WTC11 (cell line): ENCODE results near the gene MND1. TPM values are rescaled to one million over a fixed set of nuclear protein-coding genes. Genes with fewer than 3 reads are reported as not detected.

Experiments used
- ATAC-seq: fragments of 200-7000 bp; cut with Tn5 transposase; 2 replicates; pipeline ENCODE4 v1.10.0; 2021; ENCODE audit warnings: mild to moderate bottlenecking, moderate library complexity
- CTCF ChIA-PET: fragments of 300-600 bp; sonication (Branson Sonifier 250); formaldehyde crosslinking; loops from one replicate; lab custom pipeline; 2021; ENCODE audit warnings: antibody characterized with exemption; lab: Charles Lee
- POLR2A ChIA-PET: fragments of 350-600 bp; sonication (Branson Sonifier 250); formaldehyde crosslinking; loops from one replicate; lab custom pipeline; 2021; ENCODE audit warnings: antibody characterized with exemption; lab: Charles Lee
- DNase-seq: peaks from one replicate; pipeline ENCODE4 v3.0.0; 2021; ENCODE audit warnings: low spot score
- H3K27ac Mint-ChIP-seq: 2 replicates; pipeline ENCODE4 v1.8.0; 2021; ENCODE audit warnings: mixed read lengths
- H3K27me3 Mint-ChIP-seq: 2 replicates; pipeline ENCODE4 v1.8.0; 2021; ENCODE audit warnings: low read depth, mild to moderate bottlenecking, moderate library complexity, mixed read lengths
- H3K36me3 Mint-ChIP-seq: 2 replicates; pipeline ENCODE4 v1.8.0; 2021; ENCODE audit warnings: mixed read lengths
- H3K4me1 Mint-ChIP-seq: 2 replicates; pipeline ENCODE4 v1.8.0; 2022; ENCODE audit warnings: mixed read lengths
- H3K4me3 Mint-ChIP-seq: 2 replicates; pipeline ENCODE4 v1.8.0; 2021; ENCODE audit warnings: mild to moderate bottlenecking, moderate library complexity, mixed read lengths
- H3K9me3 Mint-ChIP-seq: 2 replicates; pipeline ENCODE4 v1.8.0; 2021; ENCODE audit warnings: mixed read lengths
- AFF4 ChIP-seq: sonication (generic); formaldehyde crosslinking; IDR thresholded peaks from 2 replicates; pipeline ENCODE4 v1.8.1; 2023; ENCODE audit warnings: mild to moderate bottlenecking, missing genetic modification reagents, borderline replicate concordance
- ATF1 ChIP-seq: sonication (generic); formaldehyde crosslinking; IDR thresholded peaks from 2 replicates; pipeline ENCODE4 v1.8.1; 2023; ENCODE audit warnings: mild to moderate bottlenecking, moderate library complexity, missing genetic modification reagents
- E2F1 ChIP-seq: sonication (generic); formaldehyde crosslinking; IDR thresholded peaks from 2 replicates; pipeline ENCODE4 v1.8.0; 2022; ENCODE audit warnings: mild to moderate bottlenecking, missing genetic modification reagents
- HMGA2 ChIP-seq: fragments of 250-450 bp; sonication (Bioruptor Pico); IDR thresholded peaks from 2 replicates; pipeline ENCODE4 v1.4.0; 2021; ENCODE audit warnings: mild to moderate bottlenecking, moderate library complexity
- IRF2 ChIP-seq: sonication (generic); formaldehyde crosslinking; IDR thresholded peaks from 2 replicates; pipeline ENCODE4 v1.8.0; 2022; ENCODE audit warnings: low read depth, missing genetic modification reagents, borderline replicate concordance
- MAX ChIP-seq: sonication (generic); formaldehyde crosslinking; IDR thresholded peaks from 2 replicates; pipeline ENCODE4 v1.8.0; 2022; ENCODE audit warnings: mild to moderate bottlenecking, missing genetic modification reagents
- MXD4 ChIP-seq: fragments of 250-450 bp; sonication (Bioruptor Pico); IDR thresholded peaks from 2 replicates; pipeline ENCODE4 v1.8.0; 2021; ENCODE audit warnings: mild to moderate bottlenecking, moderate library complexity, borderline replicate concordance
- NR2C2 ChIP-seq: sonication (generic); formaldehyde crosslinking; IDR thresholded peaks from 2 replicates; pipeline ENCODE4 v1.8.0; 2022; ENCODE audit warnings: mild to moderate bottlenecking, missing genetic modification reagents
- PREB ChIP-seq: sonication (generic); formaldehyde crosslinking; IDR thresholded peaks from 2 replicates; pipeline ENCODE4 v1.8.1; 2022; ENCODE audit warnings: mild to moderate bottlenecking, missing genetic modification reagents, moderate library complexity, borderline replicate concordance
- SOX15 ChIP-seq: fragments of 250-450 bp; sonication (Bioruptor Pico); IDR thresholded peaks from 2 replicates; pipeline ENCODE4 v1.9.0; 2021; ENCODE audit warnings: mild to moderate bottlenecking
- STAT6 ChIP-seq: sonication (generic); formaldehyde crosslinking; conservative IDR thresholded peaks from 2 replicates; pipeline ENCODE4 v1.8.1; 2023; ENCODE audit warnings: mild to moderate bottlenecking, low read depth, missing genetic modification reagents, moderate library complexity
- TP53 ChIP-seq: sonication (generic); formaldehyde crosslinking; IDR thresholded peaks from 2 replicates; pipeline ENCODE4 v1.8.1; 2023; ENCODE audit warnings: mild to moderate bottlenecking, missing genetic modification reagents
- ZNF396 ChIP-seq: fragments of 250-450 bp; sonication (Bioruptor Pico); IDR thresholded peaks from 2 replicates; pipeline ENCODE4 v1.8.0; 2021; ENCODE audit warnings: mild to moderate bottlenecking, moderate library complexity, borderline replicate concordance
- ZNF423 ChIP-seq: fragments of 250-450 bp; sonication (Bioruptor Pico); IDR thresholded peaks from 2 replicates; pipeline ENCODE4 v2.1.2; 2022; ENCODE audit warnings: mild to moderate bottlenecking, moderate library complexity
- total RNA-seq: library from RNA; stranded (reverse); gene quantifications from 3 replicates; pipeline ENCODE4 v1.2.3, GENCODE V29; 2021
- TF ChIP-seq, protein P1 (sequence below): sonication (generic); formaldehyde crosslinking; IDR thresholded peaks from 2 replicates; pipeline ENCODE4 v1.8.0; 2023; ENCODE audit warnings: missing genetic modification reagents, mild to moderate bottlenecking, borderline replicate concordance
- TF ChIP-seq, protein P2 (sequence below): sonication (generic); formaldehyde crosslinking; IDR thresholded peaks from 2 replicates; pipeline ENCODE4 v1.8.1; 2022; ENCODE audit warnings: low read depth, missing genetic modification reagents, borderline replicate concordance
- TF ChIP-seq, protein P3 (sequence below): sonication (generic); formaldehyde crosslinking; IDR thresholded peaks from 2 replicates; pipeline ENCODE4 v1.8.0; 2022; ENCODE audit warnings: missing genetic modification reagents

The MND1 gene
- total RNA-seq, 1 experiment from 2014 or later, result 36.0 TPM

GRCh38 chr4:153348006-153348405 lies 3.5 kb downstream of the MND1 start:
- H3K27me3 Mint-ChIP-seq, result no peaks in the 10 kb centered on the region
- H3K4me1 Mint-ChIP-seq, result peaks cover 32% of the 10 kb centered on the region
- ChIA-PET CTCF (interaction anchor here (0.8 kb wide), 1 partner anchor 402 kb away, joined by 4 read pairs; no protein-coding TSS in a partner anchor), POLR2A (no interaction called here)
- no peak overlapping the region for H3K4me3 Mint-ChIP-seq
- no peak overlapping the region for H3K27ac Mint-ChIP-seq
- H3K9me3 Mint-ChIP-seq, result no peaks in the 10 kb centered on the region
- DNase-seq, result no peak
- peaks cover 2% of the 10 kb centered on the region; the same call in 1 of the 2 replicates for H3K36me3 Mint-ChIP-seq
- ATAC-seq, result no peak
- TF ChIP-seq AFF4 (CRISPR knock-in tag) (no peak), MAX (CRISPR knock-in tag) (no peak), SOX15 (no peak), TP53 (CRISPR knock-in tag) (no peak), HMGA2 (no peak), NR2C2 (CRISPR knock-in tag) (no peak), ZNF423 (CRISPR knock-in tag) (no peak), IRF2 (no peak), ATF1 (CRISPR knock-in tag) (no peak), PREB (CRISPR knock-in tag) (no peak), MXD4 (CRISPR knock-in tag) (no peak), STAT6 (CRISPR knock-in tag) (no peak), E2F1 (no peak), ZNF396 (CRISPR knock-in tag) (no peak)
- TF ChIP-seq, protein P1, sequence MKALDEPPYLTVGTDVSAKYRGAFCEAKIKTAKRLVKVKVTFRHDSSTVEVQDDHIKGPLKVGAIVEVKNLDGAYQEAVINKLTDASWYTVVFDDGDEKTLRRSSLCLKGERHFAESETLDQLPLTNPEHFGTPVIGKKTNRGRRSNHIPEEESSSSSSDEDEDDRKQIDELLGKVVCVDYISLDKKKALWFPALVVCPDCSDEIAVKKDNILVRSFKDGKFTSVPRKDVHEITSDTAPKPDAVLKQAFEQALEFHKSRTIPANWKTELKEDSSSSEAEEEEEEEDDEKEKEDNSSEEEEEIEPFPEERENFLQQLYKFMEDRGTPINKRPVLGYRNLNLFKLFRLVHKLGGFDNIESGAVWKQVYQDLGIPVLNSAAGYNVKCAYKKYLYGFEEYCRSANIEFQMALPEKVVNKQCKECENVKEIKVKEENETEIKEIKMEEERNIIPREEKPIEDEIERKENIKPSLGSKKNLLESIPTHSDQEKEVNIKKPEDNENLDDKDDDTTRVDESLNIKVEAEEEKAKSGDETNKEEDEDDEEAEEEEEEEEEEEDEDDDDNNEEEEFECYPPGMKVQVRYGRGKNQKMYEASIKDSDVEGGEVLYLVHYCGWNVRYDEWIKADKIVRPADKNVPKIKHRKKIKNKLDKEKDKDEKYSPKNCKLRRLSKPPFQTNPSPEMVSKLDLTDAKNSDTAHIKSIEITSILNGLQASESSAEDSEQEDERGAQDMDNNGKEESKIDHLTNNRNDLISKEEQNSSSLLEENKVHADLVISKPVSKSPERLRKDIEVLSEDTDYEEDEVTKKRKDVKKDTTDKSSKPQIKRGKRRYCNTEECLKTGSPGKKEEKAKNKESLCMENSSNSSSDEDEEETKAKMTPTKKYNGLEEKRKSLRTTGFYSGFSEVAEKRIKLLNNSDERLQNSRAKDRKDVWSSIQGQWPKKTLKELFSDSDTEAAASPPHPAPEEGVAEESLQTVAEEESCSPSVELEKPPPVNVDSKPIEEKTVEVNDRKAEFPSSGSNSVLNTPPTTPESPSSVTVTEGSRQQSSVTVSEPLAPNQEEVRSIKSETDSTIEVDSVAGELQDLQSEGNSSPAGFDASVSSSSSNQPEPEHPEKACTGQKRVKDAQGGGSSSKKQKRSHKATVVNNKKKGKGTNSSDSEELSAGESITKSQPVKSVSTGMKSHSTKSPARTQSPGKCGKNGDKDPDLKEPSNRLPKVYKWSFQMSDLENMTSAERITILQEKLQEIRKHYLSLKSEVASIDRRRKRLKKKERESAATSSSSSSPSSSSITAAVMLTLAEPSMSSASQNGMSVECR (CRISPR knock-in tag), result no peak
- TF ChIP-seq, protein P2, sequence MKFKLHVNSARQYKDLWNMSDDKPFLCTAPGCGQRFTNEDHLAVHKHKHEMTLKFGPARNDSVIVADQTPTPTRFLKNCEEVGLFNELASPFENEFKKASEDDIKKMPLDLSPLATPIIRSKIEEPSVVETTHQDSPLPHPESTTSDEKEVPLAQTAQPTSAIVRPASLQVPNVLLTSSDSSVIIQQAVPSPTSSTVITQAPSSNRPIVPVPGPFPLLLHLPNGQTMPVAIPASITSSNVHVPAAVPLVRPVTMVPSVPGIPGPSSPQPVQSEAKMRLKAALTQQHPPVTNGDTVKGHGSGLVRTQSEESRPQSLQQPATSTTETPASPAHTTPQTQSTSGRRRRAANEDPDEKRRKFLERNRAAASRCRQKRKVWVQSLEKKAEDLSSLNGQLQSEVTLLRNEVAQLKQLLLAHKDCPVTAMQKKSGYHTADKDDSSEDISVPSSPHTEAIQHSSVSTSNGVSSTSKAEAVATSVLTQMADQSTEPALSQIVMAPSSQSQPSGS, result no peak
- TF ChIP-seq, protein P3, sequence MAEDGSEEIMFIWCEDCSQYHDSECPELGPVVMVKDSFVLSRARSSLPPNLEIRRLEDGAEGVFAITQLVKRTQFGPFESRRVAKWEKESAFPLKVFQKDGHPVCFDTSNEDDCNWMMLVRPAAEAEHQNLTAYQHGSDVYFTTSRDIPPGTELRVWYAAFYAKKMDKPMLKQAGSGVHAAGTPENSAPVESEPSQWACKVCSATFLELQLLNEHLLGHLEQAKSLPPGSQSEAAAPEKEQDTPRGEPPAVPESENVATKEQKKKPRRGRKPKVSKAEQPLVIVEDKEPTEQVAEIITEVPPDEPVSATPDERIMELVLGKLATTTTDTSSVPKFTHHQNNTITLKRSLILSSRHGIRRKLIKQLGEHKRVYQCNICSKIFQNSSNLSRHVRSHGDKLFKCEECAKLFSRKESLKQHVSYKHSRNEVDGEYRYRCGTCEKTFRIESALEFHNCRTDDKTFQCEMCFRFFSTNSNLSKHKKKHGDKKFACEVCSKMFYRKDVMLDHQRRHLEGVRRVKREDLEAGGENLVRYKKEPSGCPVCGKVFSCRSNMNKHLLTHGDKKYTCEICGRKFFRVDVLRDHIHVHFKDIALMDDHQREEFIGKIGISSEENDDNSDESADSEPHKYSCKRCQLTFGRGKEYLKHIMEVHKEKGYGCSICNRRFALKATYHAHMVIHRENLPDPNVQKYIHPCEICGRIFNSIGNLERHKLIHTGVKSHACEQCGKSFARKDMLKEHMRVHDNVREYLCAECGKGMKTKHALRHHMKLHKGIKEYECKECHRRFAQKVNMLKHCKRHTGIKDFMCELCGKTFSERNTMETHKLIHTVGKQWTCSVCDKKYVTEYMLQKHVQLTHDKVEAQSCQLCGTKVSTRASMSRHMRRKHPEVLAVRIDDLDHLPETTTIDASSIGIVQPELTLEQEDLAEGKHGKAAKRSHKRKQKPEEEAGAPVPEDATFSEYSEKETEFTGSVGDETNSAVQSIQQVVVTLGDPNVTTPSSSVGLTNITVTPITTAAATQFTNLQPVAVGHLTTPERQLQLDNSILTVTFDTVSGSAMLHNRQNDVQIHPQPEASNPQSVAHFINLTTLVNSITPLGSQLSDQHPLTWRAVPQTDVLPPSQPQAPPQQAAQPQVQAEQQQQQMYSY, result no peak
